Measurements from ENCODE around the gene ETS2. TPM values are rescaled to one million over a fixed set of nuclear protein-coding genes. Genes with fewer than 3 reads are reported as not detected.

The ETS2 gene
- total RNA-seq, 1 donor from 2014 or later, result 40.3 TPM

- Mint-ChIP-seq H3K9me3 (ENCODE audit: unreplicated experiment) (peaks cover 14% of the 10 kb centered on the region), H3K27ac (ENCODE audit: unreplicated experiment) (no peak overlapping the region), H3K27me3 (ENCODE audit: low read depth, unreplicated experiment) (no peaks in the 10 kb centered on the region), H3K4me1 (ENCODE audit: low read depth, unreplicated experiment) (peaks cover 16% of the 10 kb centered on the region), H3K4me3 (ENCODE audit: unreplicated experiment) (no peak overlapping the region), H3K36me3 (ENCODE audit: low read depth, unreplicated experiment) (no peaks in the 10 kb centered on the region)
- Histone ChIP-seq H3K36me3 (ENCODE audit: insufficient read depth, low read length) (no peaks in the 10 kb centered on the region), H3K9me3 (ENCODE audit: insufficient read depth, low read depth, low read length) (peaks cover 10% of the 10 kb centered on the region), H3K27me3 (ENCODE audit: insufficient read depth, low read length) (no peaks in the 10 kb centered on the region), H3K27ac (ENCODE audit: low read depth, low read length) (no peak overlapping the region), H3K4me2 (ENCODE audit: low read length) (no peak overlapping the region), H3K9ac (ENCODE audit: low read length) (no peak overlapping the region), H3K79me2 (ENCODE audit: insufficient read depth, low read length) (no peaks in the 10 kb centered on the region), H3K4me1 (ENCODE audit: insufficient read depth, low read length) (peaks cover 11% of the 10 kb centered on the region), H4K20me1 (ENCODE audit: insufficient read depth, low read length) (no peaks in the 10 kb centered on the region), H2AFZ (ENCODE audit: low read depth, low read length) (no peak overlapping the region), H3K4me3 (ENCODE audit: insufficient read depth, low read depth, low read length) (no peak overlapping the region)
- DNase-seq (ENCODE audit: low read depth) (no peak), FAIRE-seq (no peak)
- TF ChIP-seq EZH2 (IDR thresholded peaks at IDR 0.05; ENCODE audit: insufficient read depth, low read length) (no peak), CTCF (IDR thresholded peaks at IDR 0.05; ENCODE audit: insufficient read depth, low read depth, low read length) (no peak)
Measured at GRCh38 chr21:38784458-38785266, 21.1 kb upstream of the ETS2 start.

GRCh38 chr21:38785483-38785882 is 20.2 kb upstream of the ETS2 start:
- no peak overlapping the region for H3K27ac ChIP-seq (ENCODE audit: low read depth, low read length)
- Mint-ChIP-seq H3K27ac (ENCODE audit: unreplicated experiment) (no peak overlapping the region), H3K9me3 (ENCODE audit: unreplicated experiment) (peaks cover 14% of the 10 kb centered on the region), H3K36me3 (ENCODE audit: low read depth, unreplicated experiment) (no peaks in the 10 kb centered on the region), H3K27me3 (ENCODE audit: low read depth, unreplicated experiment) (no peaks in the 10 kb centered on the region), H3K4me1 (ENCODE audit: low read depth, unreplicated experiment) (peaks cover 16% of the 10 kb centered on the region), H3K4me3 (ENCODE audit: unreplicated experiment) (no peak overlapping the region)
- peaks cover 10% of the 10 kb centered on the region for H3K9me3 ChIP-seq (ENCODE audit: insufficient read depth, low read depth, low read length)
- DNase-seq (ENCODE audit: low read depth) (no peak), FAIRE-seq (no peak)
- H3K4me1 ChIP-seq (ENCODE audit: insufficient read depth, low read length), result peaks cover 11% of the 10 kb centered on the region
- no peaks in the 10 kb centered on the region for H3K27me3 ChIP-seq (ENCODE audit: insufficient read depth, low read length)
- H4K20me1 ChIP-seq (ENCODE audit: insufficient read depth, low read length), result no peaks in the 10 kb centered on the region
- H3K4me2 ChIP-seq (ENCODE audit: low read length), result no peak overlapping the region
- no peaks in the 10 kb centered on the region for H3K79me2 ChIP-seq (ENCODE audit: insufficient read depth, low read length)
- no peak overlapping the region for H3K4me3 ChIP-seq (ENCODE audit: insufficient read depth, low read depth, low read length)
- no peak overlapping the region for H2AFZ ChIP-seq (ENCODE audit: low read depth, low read length)
- H3K9ac ChIP-seq (ENCODE audit: low read length), result no peak overlapping the region
- no peaks in the 10 kb centered on the region for H3K36me3 ChIP-seq (ENCODE audit: insufficient read depth, low read length)
- TF ChIP-seq EZH2 (IDR thresholded peaks at IDR 0.05; ENCODE audit: insufficient read depth, low read length) (no peak), CTCF (IDR thresholded peaks at IDR 0.05; ENCODE audit: insufficient read depth, low read depth, low read length) (no peak)

- H3K4me2 ChIP-seq (ENCODE audit: low read length), result no peak overlapping the region
Measured at GRCh38 chr21:38787016-38787415, 18.7 kb upstream of the ETS2 start.

More at GRCh38 chr21:38787016-38787415, 18.7 kb upstream of the ETS2 start:
- no peak overlapping the region for H3K27ac ChIP-seq (ENCODE audit: low read depth, low read length)
- H3K36me3 Mint-ChIP-seq (ENCODE audit: low read depth, unreplicated experiment), result no peaks in the 10 kb centered on the region
- H3K4me3 Mint-ChIP-seq (ENCODE audit: unreplicated experiment), result no peak overlapping the region
- no peaks in the 10 kb centered on the region for H3K36me3 ChIP-seq (ENCODE audit: insufficient read depth, low read length)
- no peaks in the 10 kb centered on the region for H3K27me3 Mint-ChIP-seq (ENCODE audit: low read depth, unreplicated experiment)
- no peak overlapping the region for H3K27ac Mint-ChIP-seq (ENCODE audit: unreplicated experiment)
- H3K79me2 ChIP-seq (ENCODE audit: insufficient read depth, low read length), result no peaks in the 10 kb centered on the region
- no peaks in the 10 kb centered on the region for H3K27me3 ChIP-seq (ENCODE audit: insufficient read depth, low read length)
- H3K4me1 ChIP-seq (ENCODE audit: insufficient read depth, low read length), result peaks cover 11% of the 10 kb centered on the region
- TF ChIP-seq CTCF (IDR thresholded peaks at IDR 0.05; ENCODE audit: insufficient read depth, low read depth, low read length) (no peak), EZH2 (IDR thresholded peaks at IDR 0.05; ENCODE audit: insufficient read depth, low read length) (no peak)
- FAIRE-seq (no peak), DNase-seq (ENCODE audit: low read depth) (no peak)
- H3K9me3 ChIP-seq (ENCODE audit: insufficient read depth, low read depth, low read length), result peaks cover 5% of the 10 kb centered on the region
- H2AFZ ChIP-seq (ENCODE audit: low read depth, low read length), result no peak overlapping the region
- peaks cover 16% of the 10 kb centered on the region for H3K4me1 Mint-ChIP-seq (ENCODE audit: low read depth, unreplicated experiment)
- H4K20me1 ChIP-seq (ENCODE audit: insufficient read depth, low read length), result no peaks in the 10 kb centered on the region
- no peak overlapping the region for H3K9ac ChIP-seq (ENCODE audit: low read length)
- H3K9me3 Mint-ChIP-seq (ENCODE audit: unreplicated experiment), result peaks cover 14% of the 10 kb centered on the region
- H3K4me3 ChIP-seq (ENCODE audit: insufficient read depth, low read depth, low read length), result no peak overlapping the region

All from astrocyte (in vitro differentiated cells and primary cell).